Activated CD8-positive, alpha-beta memory T cell treated with anti-CD3 and anti-CD28 coated beads, Interleukin-2, amount 50 U/mL, for 24 hours (primary cell): ENCODE measurements around the gene FARP2.
A peak's percentile ranks its signal among the peaks of the same experiment; 100 is the strongest.
"Not testable (repeated sequence)": the region's sequence is repeated elsewhere in the genome, so short reads cannot be mapped to it uniquely, and the experiment has no call there.

Experiments
- DNase-seq: peaks from one replicate; pipeline ENCODE4 v3.0.0-alpha.2; 2020; ENCODE audit errors: extremely low read depth

The FARP2 gene

GRCh38 chr2:241355983-241356870 is at the start of gene FARP2:
TSS of gene FARP2 (plus strand) at chr2:241356285. CDS start at chr2:241373108, 16,823 bp downstream.
- peak; percentile 95 for DNase-seq

DNA sequence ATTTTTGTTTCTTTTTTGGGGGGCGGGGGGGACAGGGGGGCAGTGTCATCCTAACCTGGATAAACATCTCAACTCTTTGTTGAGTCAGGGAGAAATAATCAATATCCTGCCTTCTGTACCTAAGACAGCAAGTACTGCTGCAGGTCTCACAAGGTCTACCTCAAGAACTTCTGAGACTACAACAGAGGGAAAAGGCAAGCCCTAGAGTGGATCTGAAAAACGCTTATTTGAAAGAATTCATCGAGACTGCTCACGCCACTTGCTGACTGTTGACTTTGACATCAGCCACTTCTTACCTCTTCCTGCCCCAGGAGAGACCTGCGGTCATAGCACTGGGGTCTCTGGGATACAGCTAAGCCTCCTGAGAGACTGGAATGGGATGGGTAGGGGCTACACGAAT is 49.0 kb upstream of the FARP2 start:
- DNase-seq, result no peak

- no peak for DNase-seq
Observed at GRCh38 chr2:241308267-241308666, 47.8 kb upstream of the FARP2 start.

GRCh38 chr2:241308832-241309500 is 47.1 kb upstream of the FARP2 start:
- DNase-seq, result no peak

GRCh38 chr2:241309684-241310117 is 46.4 kb upstream of the FARP2 start:
- DNase-seq, result no peak

- DNase-seq, result no peak
Observed at GRCh38 chr2:241310917-241311566, 45.0 kb upstream of the FARP2 start.

- DNase-seq, result no peak
Observed at GRCh38 chr2:241312082-241312481, 44.0 kb upstream of the FARP2 start.

DNA sequence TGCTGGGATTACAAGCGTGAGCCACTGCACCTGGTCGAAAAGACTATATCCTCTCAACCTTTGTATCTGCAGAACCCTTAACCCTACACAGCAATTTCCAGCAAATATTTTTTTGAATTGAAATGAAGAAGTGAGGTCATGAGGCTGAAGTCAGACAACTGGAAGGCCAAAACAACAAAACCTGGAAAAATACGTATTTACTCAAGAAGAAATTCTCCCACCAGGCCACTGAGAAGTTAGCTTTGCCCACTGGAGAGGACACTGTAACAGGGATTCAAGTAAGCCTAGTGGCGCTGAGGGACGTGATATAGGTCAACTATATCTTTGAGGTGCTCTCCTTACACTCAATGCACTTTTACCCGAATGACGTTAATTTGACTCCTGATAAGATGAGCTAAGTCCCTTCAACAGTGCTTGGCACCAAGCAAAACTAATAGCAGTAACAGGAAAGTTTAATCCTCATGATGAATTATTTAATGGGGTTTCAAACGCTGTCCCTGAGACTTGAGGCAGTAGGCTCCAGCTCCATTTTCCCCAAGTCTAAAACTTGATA is 42.5 kb upstream of the FARP2 start:
- DNase-seq, result no peak

- DNase-seq, result no peak
Observed at GRCh38 chr2:241314226-241315092, 41.6 kb upstream of the FARP2 start.

GRCh38 chr2:241315093-241315878 is 40.8 kb upstream of the FARP2 start, which contains the start of gene HDLBP:
TSS of gene HDLBP (minus strand) at chr2:241315672. CDS start at chr2:241266869, 48,803 bp downstream.
- peak; percentile 100 for DNase-seq

- peak; percentile 49 for DNase-seq
Observed at GRCh38 chr2:241315879-241316631, 40.0 kb upstream of the FARP2 start, which contains the start of gene SEPTIN2. TSS of gene SEPTIN2 (plus strand) at chr2:241315925. CDS start at chr2:241324233, 8,308 bp downstream.

DNA sequence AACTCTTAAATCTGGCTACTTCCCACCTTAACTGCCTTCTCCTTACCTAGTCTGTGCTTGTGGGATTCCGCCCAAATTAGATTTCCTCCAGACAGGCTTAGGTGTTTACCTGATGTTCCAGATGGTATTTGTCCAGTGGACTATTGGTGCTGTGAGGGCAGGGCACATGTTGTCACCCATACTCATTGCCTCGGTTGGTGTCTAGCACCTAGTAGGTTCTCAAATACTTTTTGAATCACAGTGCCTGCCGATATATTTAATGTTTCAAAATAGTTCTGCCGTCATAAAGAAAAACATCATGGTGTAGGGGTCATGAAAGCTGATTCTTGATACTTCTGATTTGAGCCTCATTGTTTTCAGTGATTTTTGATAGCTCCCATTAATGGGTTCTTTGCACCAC is 39.3 kb upstream of the FARP2 start:
- no peak for DNase-seq

GRCh38 chr2:241317391-241317790 is 38.7 kb upstream of the FARP2 start:
- no peak for DNase-seq

- not testable (repeated sequence) for DNase-seq
Observed at GRCh38 chr2:241318830-241319229, 37.3 kb upstream of the FARP2 start.

DNA sequence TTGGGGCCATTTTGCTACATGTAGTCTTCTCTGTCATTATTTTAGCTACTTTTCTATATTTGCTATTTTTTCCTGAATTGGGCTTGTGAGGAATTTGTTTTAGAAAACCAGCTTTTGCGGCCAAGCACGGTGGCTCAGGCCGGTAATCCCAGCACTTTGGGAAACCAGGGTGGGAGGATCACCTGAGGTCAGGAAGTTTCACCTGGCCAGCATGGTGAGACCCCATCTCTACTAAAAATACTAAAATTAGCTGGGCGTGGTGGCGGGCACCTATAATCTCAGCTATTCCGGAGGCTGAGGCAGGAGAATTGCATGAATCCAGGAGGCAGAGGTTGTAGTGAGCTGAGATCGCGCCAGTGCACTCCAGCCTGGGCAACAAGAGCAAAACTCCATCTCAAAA is 35.7 kb upstream of the FARP2 start:
- no peak for DNase-seq

- no peak for DNase-seq
Observed at GRCh38 chr2:241321033-241321432, 35.1 kb upstream of the FARP2 start.

DNA sequence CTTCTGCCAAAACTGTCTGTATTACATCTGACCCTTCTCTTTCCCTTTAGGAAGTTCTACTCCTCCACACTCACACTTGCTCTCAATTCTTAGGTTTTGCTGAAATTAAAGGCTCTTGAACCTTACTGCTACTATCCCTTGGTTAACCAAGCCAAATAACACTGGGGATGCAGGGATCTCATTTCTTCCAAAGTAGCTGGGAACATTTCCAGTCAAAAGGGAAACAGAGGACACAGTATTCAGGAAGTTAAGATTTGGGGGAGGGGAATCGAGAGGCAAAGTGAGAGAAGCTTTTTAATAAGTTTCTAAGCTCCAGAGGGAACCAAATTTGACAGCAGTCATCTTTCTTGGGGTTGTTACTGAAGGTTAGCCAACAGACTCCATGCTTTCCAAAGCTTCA is 34.2 kb upstream of the FARP2 start:
- no peak for DNase-seq

GRCh38 chr2:241323778-241324177 is 32.3 kb upstream of the FARP2 start:
- DNase-seq, result no peak

GRCh38 chr2:241324775-241325174 is 31.3 kb upstream of the FARP2 start:
- DNase-seq, result no peak
